H1 (cell line): ENCODE data around the gene GID8. TPM values are rescaled to one million over a fixed set of nuclear protein-coding genes. Genes with fewer than 3 reads are reported as not detected.

Experiments used
- CTCF ChIA-PET: fragments of 300-600 bp; sonication (Branson Sonifier 250); formaldehyde crosslinking; loops from one replicate; lab custom pipeline; 2021; ENCODE audit not compliant: partially characterized antibody; lab: Charles Lee
- POLR2A ChIA-PET: fragments of 300-600 bp; sonication (Branson Sonifier 250); formaldehyde crosslinking; loops from one replicate; lab custom pipeline; 2021; ENCODE audit warnings: inconsistent platforms; ENCODE audit not compliant: partially characterized antibody; lab: Charles Lee
- DNase-seq, 2 experiments: peaks; one replicate each; pipeline versions ENCODE4 v3.0.0 to v3.0.0-alpha.2; 2010 to 2022; ENCODE audit warnings: low spot score in 2 of 2, low read depth in 1 of 2, mixed read lengths in 1 of 2
- FAIRE-seq: peaks from 2 replicates; lab custom pipeline; 2011; peaks lifted over from hg19 to GRCh38; lab: Jason Lieb, UNC
- H2AFZ ChIP-seq: 2 replicates; pipeline ENCODE4 v1.8.1; 2012; ENCODE audit warnings: low read length, inconsistent platforms
- H2AK5ac ChIP-seq: 2 replicates; pipeline ENCODE4 v1.6.1; 2013; ENCODE audit warnings: low read depth, low read length
- H2BK120ac ChIP-seq: replicated peaks from 2 replicates; pipeline ENCODE3; 2013; ENCODE audit warnings: low read depth, low read length, inconsistent platforms
- H2BK12ac ChIP-seq: 2 replicates; pipeline ENCODE4 v1.6.1; 2013; ENCODE audit warnings: low read depth, low read length
- H2BK15ac ChIP-seq: 2 replicates; pipeline ENCODE4 v1.6.1; 2013; ENCODE audit warnings: low read length
- H2BK20ac ChIP-seq: 2 replicates; pipeline ENCODE4 v1.6.1; 2013; ENCODE audit warnings: low read length
- H2BK5ac ChIP-seq: 2 replicates; pipeline ENCODE4 v1.6.1; 2013; ENCODE audit warnings: low read depth, low read length
- H3K14ac ChIP-seq: 2 replicates; pipeline ENCODE4 v1.6.1; 2013; ENCODE audit warnings: inconsistent platforms; ENCODE audit not compliant: insufficient read length
- H3K18ac ChIP-seq: 2 replicates; pipeline ENCODE4 v1.6.1; 2013; ENCODE audit warnings: low read length; ENCODE audit errors: extremely low read depth
- H3K23ac ChIP-seq: 2 replicates; pipeline ENCODE4 v1.6.1; 2013; ENCODE audit warnings: inconsistent platforms; ENCODE audit not compliant: insufficient read length
- H3K23me2 ChIP-seq: 2 replicates; pipeline ENCODE4 v1.6.1; 2013; ENCODE audit warnings: low read depth, low read length
- H3K27ac ChIP-seq: 2 replicates; pipeline ENCODE4 v1.6.1; 2011; ENCODE audit warnings: low read depth, low read length, inconsistent platforms
- H3K27me3 ChIP-seq, 4 experiments: replicated peaks in 1 of 4; 1 replicate in 1 of 4; 2 replicates in 3 of 4; pipeline versions ENCODE4 v1.6.1 to v1.8.1; 2011 to 2013; ENCODE audit warnings: low read length in 3 of 4, mild to moderate bottlenecking in 3 of 4, inconsistent platforms in 2 of 4, mixed read lengths in 2 of 4, moderate library complexity in 1 of 4; ENCODE audit not compliant: control insufficient read depth in 3 of 4, insufficient read depth in 3 of 4; ENCODE audit errors: extremely low read depth in 1 of 4
- H3K36me3 ChIP-seq, 4 experiments: 2 replicates each; pipeline versions ENCODE4 v1.6.1 to v1.8.1; 2011 to 2013; ENCODE audit warnings: mild to moderate bottlenecking in 4 of 4, low read length in 3 of 4, moderate library complexity in 2 of 4, control low read depth in 1 of 4, inconsistent platforms in 1 of 4; ENCODE audit not compliant: insufficient read depth in 4 of 4, control insufficient read depth in 2 of 4
- H3K4ac ChIP-seq: replicated peaks from 2 replicates; pipeline ENCODE3; 2013; ENCODE audit warnings: low read length, low read depth, mixed read lengths, inconsistent platforms; ENCODE audit not compliant: insufficient read length
- H3K4me1 ChIP-seq, 4 experiments: replicated peaks in 1 of 4; 1 replicate in 1 of 4; 2 replicates in 3 of 4; pipeline versions ENCODE4 v1.6.1 to v1.8.1; 2011 to 2013; ENCODE audit warnings: low read length in 3 of 4, inconsistent platforms in 2 of 4, mixed read lengths in 1 of 4; ENCODE audit not compliant: insufficient read depth in 4 of 4, control insufficient read depth in 3 of 4
- H3K4me2 ChIP-seq, 2 experiments: 2 replicates each; pipeline versions ENCODE4 v1.6.1 to v1.8.1; 2011 to 2013; ENCODE audit warnings: low read depth in 2 of 2, low read length in 2 of 2, control low read depth in 1 of 2, inconsistent platforms in 1 of 2, mild to moderate bottlenecking in 1 of 2; ENCODE audit not compliant: insufficient read depth in 1 of 2
- H3K4me3 ChIP-seq, 4 experiments: fragments of 200-600, 300-600 bp in 1 of 4; sonication (generic), shearing (Covaris generic), sonication (Bioruptor Twin) in 1 of 4; 2 replicates each; pipeline versions ENCODE4 v1.5.1 to v1.8.1; 2011 to 2016; ENCODE audit warnings: low read length in 4 of 4, low read depth in 3 of 4, control low read depth in 2 of 4, inconsistent platforms in 2 of 4, mild to moderate bottlenecking in 2 of 4, mixed read lengths in 1 of 4, moderate library complexity in 1 of 4; ENCODE audit not compliant: insufficient read depth in 2 of 4; ENCODE audit errors: extremely low read depth in 1 of 4
- H3K56ac ChIP-seq: replicated peaks from 2 replicates; pipeline ENCODE3; 2013; ENCODE audit warnings: low read depth, mild to moderate bottlenecking, mixed read lengths, low read length, inconsistent platforms; ENCODE audit not compliant: insufficient read length
- H3K79me1 ChIP-seq: 2 replicates; pipeline ENCODE4 v1.6.1; 2013; ENCODE audit warnings: low read depth, low read length, control low read depth
- H3K79me2 ChIP-seq, 2 experiments: 2 replicates each; pipeline versions ENCODE4 v1.6.1 to v1.8.1; 2012 to 2013; ENCODE audit warnings: low read length in 2 of 2, mild to moderate bottlenecking in 2 of 2, inconsistent platforms in 1 of 2; ENCODE audit not compliant: insufficient read depth in 2 of 2, control insufficient read depth in 1 of 2
- H3K9ac ChIP-seq, 4 experiments: replicated peaks in 1 of 4; 1 replicate in 1 of 4; 2 replicates in 3 of 4; pipeline versions ENCODE4 v1.6.1 to v1.8.1; 2011 to 2013; ENCODE audit warnings: low read depth in 3 of 4, low read length in 3 of 4, control low read depth in 2 of 4, mild to moderate bottlenecking in 2 of 4, moderate library complexity in 2 of 4, inconsistent platforms in 1 of 4; ENCODE audit errors: extremely low read depth in 1 of 4
- H3K9me3 ChIP-seq, 2 experiments: 2 replicates each; pipeline versions ENCODE4 v1.6.1 to v1.8.1; 2012 to 2013; ENCODE audit warnings: mild to moderate bottlenecking in 2 of 2, moderate library complexity in 2 of 2, control low read depth in 1 of 2, inconsistent platforms in 1 of 2, low read depth in 1 of 2, low read length in 1 of 2, mixed read lengths in 1 of 2; ENCODE audit not compliant: insufficient read depth in 2 of 2
- H4K20me1 ChIP-seq, 2 experiments: replicated peaks in 1 of 2; 2 replicates each; pipeline versions ENCODE3 to v1.8.1; 2011 to 2013; ENCODE audit warnings: inconsistent platforms in 2 of 2, low read length in 2 of 2, mild to moderate bottlenecking in 1 of 2; ENCODE audit not compliant: insufficient read depth in 2 of 2, control insufficient read depth in 1 of 2
- H4K5ac ChIP-seq: 2 replicates; pipeline ENCODE4 v1.6.1; 2013; ENCODE audit warnings: low read length, low read depth, mixed read lengths, inconsistent platforms; ENCODE audit not compliant: insufficient read length
- H4K8ac ChIP-seq: 2 replicates; pipeline ENCODE4 v1.8.0; 2013; ENCODE audit warnings: mild to moderate bottlenecking, moderate library complexity, low read length, inconsistent platforms; ENCODE audit not compliant: insufficient read depth; ENCODE audit errors: extremely low read depth
- H4K91ac ChIP-seq: replicated peaks from 2 replicates; pipeline ENCODE3; 2013; ENCODE audit warnings: low read length, mixed read lengths, inconsistent platforms; ENCODE audit not compliant: insufficient read length
- BRCA1 ChIP-seq: IDR thresholded peaks from 2 replicates; pipeline ENCODE4 v1.6.1; 2012; ENCODE audit warnings: low read depth, low read length, improper control_type of control experiment
- CEBPB ChIP-seq: IDR thresholded peaks from 2 replicates; pipeline ENCODE4 v1.6.1; 2012; ENCODE audit warnings: low read depth, low read length
- KDM1A ChIP-seq: fragments of 200-600, 300-600 bp; sonication (generic); IDR thresholded peaks from 2 replicates; pipeline ENCODE4 v1.7.1; 2016; ENCODE audit warnings: mild to moderate bottlenecking, low read length, borderline replicate concordance
- MAX ChIP-seq: IDR thresholded peaks from 2 replicates; pipeline ENCODE4 v1.6.1; 2012; ENCODE audit warnings: inconsistent platforms
- NANOG ChIP-seq: IDR thresholded peaks from 2 replicates; pipeline ENCODE4 v1.6.1; 2011; ENCODE audit warnings: low read length, low read depth, mild to moderate bottlenecking, inconsistent platforms; ENCODE audit not compliant: insufficient read depth, poor library complexity, severe bottlenecking
- NRF1 ChIP-seq: IDR thresholded peaks from 2 replicates; pipeline ENCODE4 v1.6.1; 2011; ENCODE audit warnings: mild to moderate bottlenecking, low read depth, low read length, improper control_type of control experiment
- POLR2AphosphoS5 ChIP-seq: IDR thresholded peaks from 2 replicates; pipeline ENCODE4 v1.6.1; 2011; ENCODE audit warnings: low read depth, low read length
- RAD21 ChIP-seq, 2 experiments: IDR thresholded peaks in 1 of 2; conservative IDR thresholded peaks in 1 of 2; 2 replicates each; pipeline ENCODE4 v1.6.1; 2011; ENCODE audit warnings: low read depth in 2 of 2, low read length in 2 of 2, improper control_type of control experiment in 1 of 2, inconsistent platforms in 1 of 2, mild to moderate bottlenecking in 1 of 2, moderate library complexity in 1 of 2
- RBBP5 ChIP-seq: IDR thresholded peaks from 2 replicates; pipeline ENCODE4 v1.7.1; 2012; ENCODE audit warnings: low read depth, mild to moderate bottlenecking, inconsistent platforms, low read length, moderate library complexity, borderline replicate concordance
- SP1 ChIP-seq: IDR thresholded peaks from 2 replicates; pipeline ENCODE4 v1.6.1; 2011; ENCODE audit warnings: low read depth, low read length
- TAF7 ChIP-seq: optimal IDR thresholded peaks from 2 replicates; pipeline ENCODE3; 2011; ENCODE audit warnings: low read depth, mild to moderate bottlenecking, inconsistent platforms, low read length, moderate library complexity, borderline replicate concordance
- ZNF274 ChIP-seq: IDR thresholded peaks from 2 replicates; pipeline ENCODE4 v1.7.0; 2012; ENCODE audit warnings: low read length, borderline replicate concordance; ENCODE audit errors: extremely low read depth
- WGBS, 2 experiments: shearing (Covaris generic) in 1 of 2; methylation state at CpG; one replicate each; pipeline versions ENCODE4 v1.1.6 to v1.1.7; 2013 to 2015; ENCODE audit warnings: low lambda C conversion rate in 2 of 2, mixed read lengths in 2 of 2, inconsistent platforms in 1 of 2, low coverage in 1 of 2, missing lambda C conversion rate in 1 of 2; ENCODE audit not compliant: insufficient replicate concordance in 2 of 2, insufficient coverage in 1 of 2, insufficient read length in 1 of 2; ENCODE audit errors: extremely low coverage in 1 of 2, missing lambda C conversion rate in 1 of 2; 5-methylcytosine and 5-hydroxymethylcytosine counted together
- polyA plus RNA-seq, 7 experiments: library from polyadenylated mRNA; depleted of rRNA in 3 of 7; stranded (reverse) in 5 of 7; unstranded in 2 of 7; fragments of >200 nt in 5 of 7; fragments of 200-250 nt in 2 of 7; gene quantifications; 1 replicate in 5 of 7; 2 replicates in 1 of 7; 4 replicates in 1 of 7; pipeline versions ENCODE4 v1.2.1 to v1.2.3, GENCODE V29; 2011 to 2013; ENCODE audit warnings: missing spikeins in 2 of 7, mixed read lengths in 2 of 7
- total RNA-seq: library from RNA; stranded (reverse); fragmentation: NEBNext Ultra II Directional; extraction: Animal tissue kit (Norgen Biotek cat#: 25700); gene quantifications from 2 replicates; pipeline ENCODE4 v1.2.1, GENCODE V29; 2021

The GID8 gene
- total and polyA plus RNA-seq, 2 of the 8 experiments (the other 6 are each of a cell fraction or from before 2014, with no cell fraction given) = 39.7 to 72.9 TPM

DNA sequence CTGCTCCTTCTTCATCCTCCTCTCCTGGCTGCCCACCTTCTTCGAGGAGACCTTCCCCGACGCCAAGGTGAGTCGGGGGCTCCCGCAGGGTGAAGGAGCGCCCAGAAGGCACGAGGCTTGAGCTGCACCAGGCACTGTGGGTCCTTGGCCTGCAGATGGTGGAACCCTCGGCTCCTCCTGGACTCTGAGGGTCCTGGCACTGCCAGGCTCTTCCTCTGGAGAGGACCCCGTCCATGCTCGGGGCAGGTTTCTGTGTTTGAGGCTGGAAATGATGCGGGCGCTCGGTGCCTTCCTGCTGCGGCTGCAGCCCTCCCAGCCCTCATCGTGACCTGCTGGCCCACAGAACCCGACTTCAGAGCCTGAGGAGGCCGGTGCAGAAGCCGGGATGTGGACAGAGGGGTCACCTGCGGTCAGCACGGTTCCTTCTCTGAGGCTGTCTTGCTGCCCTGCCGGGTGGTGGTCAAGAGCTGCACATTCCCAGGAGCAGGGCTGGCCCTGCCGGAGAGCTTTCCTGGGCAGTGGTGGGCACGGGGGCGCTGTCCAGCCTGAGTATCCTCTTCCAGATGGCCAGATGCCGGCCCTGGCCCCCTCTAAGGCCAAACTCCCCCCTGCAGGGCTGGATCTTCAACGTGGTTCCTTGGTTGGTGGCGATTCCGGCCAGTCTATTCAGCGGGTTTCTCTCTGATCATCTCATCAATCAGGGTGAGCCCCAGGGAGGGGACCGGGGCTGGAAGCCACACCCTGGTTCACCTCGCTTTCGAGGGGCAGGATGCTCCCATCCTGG is 25.9 kb downstream of the GID8 start:
- H3K9ac ChIP-seq = no peak overlapping the region
- POLR2A ChIA-PET = interaction anchor here (1.4 to 1.8 kb wide), 3 partner anchors 21 to 51 kb away, joined by 3 to 5 read pairs (median 4); partner anchors contain the start of gene GID8
- H3K4me3 ChIP-seq = no peak overlapping the region
- H3K23ac ChIP-seq = no peak overlapping the region
- H3K56ac ChIP-seq = no peak overlapping the region
- no peak overlapping the region for H4K8ac ChIP-seq
- H4K20me1 ChIP-seq = peaks cover 0 to 8% of the 10 kb centered on the region in 2 experiments
- H2BK12ac ChIP-seq = no peak overlapping the region
- peaks cover 0 to 3% (median 0%) of the 10 kb centered on the region in 4 experiments; a peak in 2 of 7 replicates for H3K4me1 ChIP-seq
- H4K5ac ChIP-seq = no peak overlapping the region
- H3K27me3 ChIP-seq = no peaks in the 10 kb centered on the region
- no peaks in the 10 kb centered on the region for H3K23me2 ChIP-seq
- no peak overlapping the region for H3K27ac ChIP-seq
- H3K4me2 ChIP-seq = no peak overlapping the region
- H3K4ac ChIP-seq = no peak overlapping the region
- WGBS, 2 experiments = 92% methylated on average over 30 of the region's 32 CpGs; no CpG with 5 or more reads in 1 of the 2 experiments
- H2BK5ac ChIP-seq = no peak overlapping the region
- no peak overlapping the region for H2AFZ ChIP-seq
- no peak overlapping the region for H2BK20ac ChIP-seq
- no peak overlapping the region for H3K14ac ChIP-seq
- no peak overlapping the region for H4K91ac ChIP-seq
- H2BK15ac ChIP-seq = no peak overlapping the region
- H2BK120ac ChIP-seq = no peak overlapping the region
- FAIRE-seq (no peak), DNase-seq (no peak)
- no peaks in the 10 kb centered on the region for H3K79me1 ChIP-seq
- CTCF ChIA-PET = interaction anchor here (1.0 to 8.1 kb wide), 7 partner anchors 9 to 57 kb away, joined by 3 to 53 read pairs (median 4); partner anchors contain the start of gene BHLHE23
- no peak overlapping the region for H3K18ac ChIP-seq
- peaks cover 0 to 7% (median 0%) of the 10 kb centered on the region in 4 experiments; a peak in 3 of 8 replicates for H3K36me3 ChIP-seq
- no peak overlapping the region for H2AK5ac ChIP-seq
- H3K79me2 ChIP-seq = no peaks in the 10 kb centered on the region
- no peaks in the 10 kb centered on the region for H3K9me3 ChIP-seq
- TF ChIP-seq KDM1A (no peak), POLR2AphosphoS5 (no peak), NRF1 (no peak), RAD21 (IDR thresholded peaks at IDR 0.05 in 1 of 2, conservative IDR thresholded peaks at IDR 0.05 in 1 of 2; ENCODE audit: low read depth in 2 of 2, low read length in 2 of 2) (no peak), TAF7 (no peak), SP1 (no peak), ZNF274 (no peak), CEBPB (no peak), RBBP5 (no peak), NANOG (no peak), BRCA1 (no peak), MAX (no peak)
